Prostate gland (tissue), 2 donors: ENCODE measurements around the gene SEMA3G. TPM values are rescaled to one million over a fixed set of nuclear protein-coding genes. Genes with fewer than 3 reads are reported as not detected.

Experiments used
- DNase-seq: peaks from one replicate; pipeline ENCODE4 v3.0.0-alpha.2; 2019; ENCODE audit warnings: low spot score
- H3K27ac ChIP-seq, 2 donors: fragments of 200-600 bp; sonication (generic); 2 replicates each; pipeline ENCODE4 v1.5.1; 2017 to 2019
- H3K27me3 ChIP-seq: fragments of 200-600 bp; sonication (generic); replicated peaks from 2 replicates; pipeline ENCODE4 v1.5.1; 2019; ENCODE audit not compliant: insufficient read depth
- H3K36me3 ChIP-seq, 2 donors: fragments of 200-600 bp; sonication (generic); 1 replicate in 1 of 2; 2 replicates in 1 of 2; pipeline versions ENCODE4 v1.5.1 to v1.8.1; 2017 to 2019
- H3K4me1 ChIP-seq: fragments of 200-600 bp; sonication (generic); replicated peaks from 2 replicates; pipeline ENCODE4 v1.5.1; 2019
- H3K4me3 ChIP-seq, 2 donors: fragments of 200-600 bp; sonication (generic); 2 replicates each; pipeline ENCODE4 v1.5.1; 2017 to 2019
- H3K9me3 ChIP-seq: fragments of 200-600 bp; sonication (generic); 2 replicates; pipeline ENCODE4 v1.5.1; 2017
- CTCF ChIP-seq, 4 experiments: fragments of 200-600 bp in 2 of 4; fragments of 450-650 bp in 2 of 4; sonication (generic) in 2 of 4; IDR thresholded peaks; 1 replicate in 3 of 4; 2 replicates in 1 of 4; pipeline ENCODE4 v1.5.1; 2016 to 2019; ENCODE audit warnings: antibody characterized with exemption in 4 of 4, mild to moderate bottlenecking in 2 of 4, moderate library complexity in 2 of 4
- POLR2A ChIP-seq: fragments of 450-650 bp; IDR thresholded peaks from one replicate; pipeline ENCODE4 v1.6.1; 2016; ENCODE audit warnings: antibody characterized with exemption, mild to moderate bottlenecking
- POLR2AphosphoS5 ChIP-seq: sonication (generic); formaldehyde crosslinking; IDR thresholded peaks from one replicate; pipeline ENCODE4 v1.6.1; 2017; ENCODE audit warnings: antibody characterized with exemption
- WGBS: methylation state at CpG from one replicate; pipeline ENCODE4 v1.1.5; 2018; 5-methylcytosine and 5-hydroxymethylcytosine counted together
- intact Hi-C: fragments of 100-400 bp; cut with DNase I; formaldehyde crosslinking; loops from one replicate; pipeline ENCODE4 v1.14.2; 2022
- total RNA-seq, 2 donors: library from RNA; depleted of rRNA; stranded (reverse); fragments of >200 nt; gene quantifications; one replicate each; pipeline ENCODE4 v1.1.0, GENCODE V29; 2016

SEMA3G gene
- total RNA-seq, 2 donors from 2014 or later: 3.5 to 7.6 TPM

- DNase-seq: no peak
- H3K4me3 ChIP-seq: no peak overlapping the region
- no peak for TF ChIP-seq POLR2AphosphoS5
- no peak for TF ChIP-seq POLR2A
- TF ChIP-seq CTCF (IDR thresholded peaks at IDR 0.05): no peak
- 80% methylated on average over 23 of the region's 23 CpGs for WGBS
- H3K27ac ChIP-seq: peak overlapping the region in 1 of 2 donors; percentile 38
- H3K27me3 ChIP-seq: no peaks in the 10 kb centered on the region
- no peaks in the 10 kb centered on the region for H3K4me1 ChIP-seq
- intact Hi-C loops: no loop called here
- peaks cover 38 to 58% of the 10 kb centered on the region in 2 donors for H3K36me3 ChIP-seq
- H3K9me3 ChIP-seq: no peaks in the 10 kb centered on the region
Measured at GRCh38 chr3:52490939-52491526, 46.1 kb upstream of the SEMA3G start.

- H3K27me3 ChIP-seq: no peaks in the 10 kb centered on the region
- no peaks in the 10 kb centered on the region for H3K4me1 ChIP-seq
- intact Hi-C loops: no loop called here
- H3K9me3 ChIP-seq: no peaks in the 10 kb centered on the region
- peaks cover 38 to 58% of the 10 kb centered on the region in 2 donors for H3K36me3 ChIP-seq
- no peak overlapping the region for H3K4me3 ChIP-seq
- 74% methylated on average over 22 of the region's 22 CpGs for WGBS
- no peak for TF ChIP-seq CTCF (IDR thresholded peaks at IDR 0.05)
- no peak for TF ChIP-seq POLR2A
- no peak for TF ChIP-seq POLR2AphosphoS5
- DNase-seq: no peak
- peak overlapping the region; percentile 38 to 57 for H3K27ac ChIP-seq
Measured at GRCh38 chr3:52490035-52490938, 45.4 kb upstream of the SEMA3G start.

GRCh38 chr3:52489453-52489852 lies 44.5 kb upstream of the SEMA3G start:
- H3K4me3 ChIP-seq: no peak overlapping the region
- TF ChIP-seq POLR2A (no peak), CTCF (IDR thresholded peaks at IDR 0.05) (no peak), POLR2AphosphoS5 (no peak)
- peaks cover 38 to 58% of the 10 kb centered on the region in 2 donors for H3K36me3 ChIP-seq
- WGBS: 85% methylated on average over 18 of the region's 18 CpGs
- H3K27me3 ChIP-seq: no peaks in the 10 kb centered on the region
- H3K4me1 ChIP-seq: no peaks in the 10 kb centered on the region
- H3K27ac ChIP-seq: peak overlapping the region; percentile 38 to 57
- H3K9me3 ChIP-seq: no peaks in the 10 kb centered on the region
- no peak for DNase-seq
- intact Hi-C loops: no loop called here

- intact Hi-C loops: no loop called here
- H3K4me1 ChIP-seq: no peaks in the 10 kb centered on the region
- WGBS: 72% methylated on average over 2 of the region's 3 CpGs
Measured at GRCh38 chr3:52488746-52489145, 43.8 kb upstream of the SEMA3G start.

More at GRCh38 chr3:52488746-52489145, 43.8 kb upstream of the SEMA3G start:
- no peak for TF ChIP-seq POLR2A
- no peak for TF ChIP-seq CTCF (IDR thresholded peaks at IDR 0.05)
- no peak for TF ChIP-seq POLR2AphosphoS5
- peaks cover 38 to 58% of the 10 kb centered on the region in 2 donors for H3K36me3 ChIP-seq
- H3K27me3 ChIP-seq: no peaks in the 10 kb centered on the region
- no peak for DNase-seq
- H3K9me3 ChIP-seq: no peaks in the 10 kb centered on the region
- H3K4me3 ChIP-seq: no peak overlapping the region
- H3K27ac ChIP-seq: peak overlapping the region in 1 of 2 donors; percentile 14
